Sigmoid colon (tissue), 7 donors: ENCODE data around the gene DENND5B. TPM values are rescaled to one million over a fixed set of nuclear protein-coding genes. Genes with fewer than 3 reads are reported as not detected.

ENCODE experiments used
- DNase-seq: peaks from one replicate; pipeline ENCODE4 v3.0.0-alpha.2; 2019
- H3K27ac ChIP-seq, 4 donors: fragments of 200-600 bp; sonication (generic); one replicate each; pipeline ENCODE4 v1.5.1; 2016 to 2019; ENCODE audit warnings: mild to moderate bottlenecking in 1 of 4
- H3K27me3 ChIP-seq, 3 donors: fragments of 200-600 bp; sonication (generic); one replicate each; pipeline ENCODE4 v1.5.1; 2019; ENCODE audit warnings: mild to moderate bottlenecking in 1 of 3
- H3K36me3 ChIP-seq, 4 donors: fragments of 200-600 bp; sonication (generic); one replicate each; pipeline ENCODE4 v1.5.1; 2016 to 2019
- H3K4me1 ChIP-seq, 4 donors: fragments of 200-600 bp; sonication (generic); one replicate each; pipeline ENCODE4 v1.5.1; 2017 to 2019
- H3K4me3 ChIP-seq, 4 donors: fragments of 200-600 bp; sonication (generic); one replicate each; pipeline ENCODE4 v1.5.1; 2017 to 2019; ENCODE audit warnings: mild to moderate bottlenecking in 2 of 4, moderate library complexity in 1 of 4
- H3K9me3 ChIP-seq, 4 donors: fragments of 200-600 bp in 3 of 4; sonication (generic) in 3 of 4; one replicate each; pipeline versions ENCODE4 v1.5.1 to v1.6.1; 2013 to 2019
- EP300 ChIP-seq, 4 donors: sonication (generic); formaldehyde crosslinking; IDR thresholded peaks; one replicate each; pipeline ENCODE4 v1.6.1; 2017; ENCODE audit warnings: antibody characterized with exemption in 4 of 4
- POLR2A ChIP-seq, 2 donors: fragments of 450-650 bp; IDR thresholded peaks; one replicate each; pipeline ENCODE4 v1.6.1; 2016; ENCODE audit warnings: antibody characterized with exemption in 2 of 2, mild to moderate bottlenecking in 2 of 2, moderate library complexity in 2 of 2
- POLR2AphosphoS5 ChIP-seq, 4 donors: sonication (generic); formaldehyde crosslinking; IDR thresholded peaks; one replicate each; pipeline ENCODE4 v1.6.1; 2017; ENCODE audit warnings: antibody characterized with exemption in 4 of 4
- WGBS, 2 donors: extraction: QIAGEN DNeasy Blood & Tissue Kit; methylation state at CpG; one replicate each; pipeline ENCODE4 v1.1.7; 2013; 5-methylcytosine and 5-hydroxymethylcytosine counted together
- intact Hi-C: fragments of 100-400 bp; cut with DNase I; formaldehyde crosslinking; loops from one replicate; pipeline ENCODE4 v1.15.1; 2023
- polyA plus RNA-seq, 3 donors: library from polyadenylated mRNA; stranded (reverse); fragments of 200-250 nt; gene quantifications; one replicate each; pipeline ENCODE4 v1.2.3, GENCODE V29; 2013
- total RNA-seq, 4 donors: library from RNA; depleted of rRNA; stranded (reverse); fragments of >200 nt; gene quantifications; one replicate each; pipeline ENCODE4 v1.1.0, GENCODE V29; 2016
- TF ChIP-seq, protein P1 (sequence below), 4 experiments: fragments of 450-650 bp in 3 of 4; fragments of 200-600 bp in 1 of 4; IDR thresholded peaks; one replicate each; pipeline ENCODE4 v1.5.1; 2016 to 2019; ENCODE audit warnings: antibody characterized with exemption in 4 of 4, mild to moderate bottlenecking in 3 of 4, moderate library complexity in 2 of 4
- donor health status: healthy with polysubstance abuse.
- donor health status: Bipolar disorder and iron deficiency.
- donor health status: healthy.

Gene DENND5B
- total and polyA plus RNA-seq, 7 donors: 2.4 to 34.3 (median 19.5) TPM

DNA sequence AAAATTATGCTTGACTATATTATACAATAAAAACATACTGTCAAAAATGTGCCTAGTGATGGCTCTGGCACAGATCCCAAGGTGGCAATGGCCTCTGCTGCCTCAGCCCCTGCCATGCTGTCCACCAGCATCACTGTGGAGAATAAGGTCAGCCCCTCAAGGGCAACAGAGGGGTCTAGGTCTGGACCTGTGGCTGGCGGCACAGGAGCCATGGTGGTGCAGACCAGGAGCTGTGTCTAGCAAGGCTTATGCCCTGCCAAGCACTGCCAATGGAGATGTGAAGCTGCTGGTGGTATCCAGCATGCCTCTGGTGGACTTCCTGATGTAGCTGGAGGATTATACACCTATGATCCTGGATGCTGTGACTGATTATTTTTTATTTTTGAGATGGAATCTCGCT is 125.9 kb downstream of the DENND5B start:
- Histone ChIP-seq H3K4me1 (no peaks in the 10 kb centered on the region), H3K27ac (no peak overlapping the region), H3K4me3 (no peak overlapping the region), H3K9me3 (no peaks in the 10 kb centered on the region), H3K36me3 (peaks cover 0 to 3% (median 0%) of the 10 kb centered on the region in 4 donors), H3K27me3 (no peaks in the 10 kb centered on the region)
- intact Hi-C loops: no loop called here
- no peak for DNase-seq
- TF ChIP-seq EP300 (IDR thresholded peaks at IDR 0.05) (no peak), POLR2AphosphoS5 (IDR thresholded peaks at IDR 0.05) (no peak), POLR2A (IDR thresholded peaks at IDR 0.05) (no peak)
- TF ChIP-seq, protein P1, sequence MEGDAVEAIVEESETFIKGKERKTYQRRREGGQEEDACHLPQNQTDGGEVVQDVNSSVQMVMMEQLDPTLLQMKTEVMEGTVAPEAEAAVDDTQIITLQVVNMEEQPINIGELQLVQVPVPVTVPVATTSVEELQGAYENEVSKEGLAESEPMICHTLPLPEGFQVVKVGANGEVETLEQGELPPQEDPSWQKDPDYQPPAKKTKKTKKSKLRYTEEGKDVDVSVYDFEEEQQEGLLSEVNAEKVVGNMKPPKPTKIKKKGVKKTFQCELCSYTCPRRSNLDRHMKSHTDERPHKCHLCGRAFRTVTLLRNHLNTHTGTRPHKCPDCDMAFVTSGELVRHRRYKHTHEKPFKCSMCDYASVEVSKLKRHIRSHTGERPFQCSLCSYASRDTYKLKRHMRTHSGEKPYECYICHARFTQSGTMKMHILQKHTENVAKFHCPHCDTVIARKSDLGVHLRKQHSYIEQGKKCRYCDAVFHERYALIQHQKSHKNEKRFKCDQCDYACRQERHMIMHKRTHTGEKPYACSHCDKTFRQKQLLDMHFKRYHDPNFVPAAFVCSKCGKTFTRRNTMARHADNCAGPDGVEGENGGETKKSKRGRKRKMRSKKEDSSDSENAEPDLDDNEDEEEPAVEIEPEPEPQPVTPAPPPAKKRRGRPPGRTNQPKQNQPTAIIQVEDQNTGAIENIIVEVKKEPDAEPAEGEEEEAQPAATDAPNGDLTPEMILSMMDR (IDR thresholded peaks at IDR 0.05): no peak
- WGBS, 2 donors: 95 to 97% methylated on average over 2 of the region's 2 CpGs

DNA sequence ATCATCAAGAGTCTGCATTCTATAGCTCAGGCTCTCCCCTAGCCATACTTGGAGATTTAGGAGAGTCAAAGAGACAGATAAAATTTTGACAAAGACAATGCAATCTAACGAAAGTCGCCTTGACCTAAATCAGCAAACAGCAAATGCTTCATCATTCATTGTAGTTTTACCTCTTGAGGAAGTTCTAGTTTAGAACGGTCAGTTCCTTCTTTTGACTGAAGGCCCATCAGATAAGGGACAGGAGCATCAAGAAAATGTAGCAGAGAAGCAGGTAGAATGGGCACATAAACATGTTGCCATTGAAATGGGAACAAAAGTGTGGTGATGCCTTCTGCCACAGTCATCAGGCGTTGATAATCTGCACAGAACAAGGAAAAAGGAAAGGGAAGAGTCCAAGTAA is 130.9 kb downstream of the DENND5B start:
- Histone ChIP-seq H3K4me1 (no peaks in the 10 kb centered on the region), H3K36me3 (peaks cover 0 to 7% (median 0%) of the 10 kb centered on the region in 4 donors), H3K27ac (no peak overlapping the region), H3K27me3 (no peaks in the 10 kb centered on the region), H3K4me3 (no peak overlapping the region), H3K9me3 (no peaks in the 10 kb centered on the region)
- 75 to 83% methylated on average over 4 of the region's 4 CpGs for WGBS, 2 donors
- DNase-seq: no peak
- no peak for TF ChIP-seq POLR2AphosphoS5 (IDR thresholded peaks at IDR 0.05)
- no peak for TF ChIP-seq EP300 (IDR thresholded peaks at IDR 0.05)
- no peak for TF ChIP-seq POLR2A (IDR thresholded peaks at IDR 0.05)
- TF ChIP-seq, protein P1 (IDR thresholded peaks at IDR 0.05): no peak
- intact Hi-C loops: no loop called here

DNA sequence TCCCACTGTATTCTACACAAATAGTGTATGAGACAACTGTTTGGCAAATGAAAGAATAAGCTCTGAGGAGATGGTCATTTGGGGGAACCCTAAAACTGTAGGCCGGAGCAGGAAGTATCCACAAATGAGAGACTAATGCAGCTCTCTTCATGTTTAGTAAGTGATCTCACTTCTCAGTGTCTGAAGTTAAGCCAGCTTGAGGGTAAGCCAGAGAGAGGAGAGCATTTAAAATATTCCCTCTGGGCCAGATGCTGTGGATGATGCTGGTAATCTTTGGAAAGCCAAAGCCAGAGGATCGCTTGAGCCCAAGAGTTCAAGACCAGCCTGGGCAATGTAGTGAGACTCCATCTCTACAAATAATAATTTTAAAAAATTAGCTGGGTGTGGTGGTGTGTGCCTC is 134.4 kb downstream of the DENND5B start:
- intact Hi-C loops: no loop called here
- 96% methylated on average over 2 of the region's 2 CpGs for WGBS, 2 donors
- Histone ChIP-seq H3K4me1 (no peaks in the 10 kb centered on the region), H3K4me3 (no peak overlapping the region), H3K27me3 (no peaks in the 10 kb centered on the region), H3K27ac (no peak overlapping the region), H3K9me3 (no peaks in the 10 kb centered on the region), H3K36me3 (peaks cover 0 to 13% (median 0%) of the 10 kb centered on the region in 4 donors)
- TF ChIP-seq POLR2AphosphoS5 (IDR thresholded peaks at IDR 0.05) (no peak), POLR2A (IDR thresholded peaks at IDR 0.05) (no peak), EP300 (IDR thresholded peaks at IDR 0.05) (no peak)
- TF ChIP-seq, protein P1 (IDR thresholded peaks at IDR 0.05): no peak
- DNase-seq: no peak

DNA sequence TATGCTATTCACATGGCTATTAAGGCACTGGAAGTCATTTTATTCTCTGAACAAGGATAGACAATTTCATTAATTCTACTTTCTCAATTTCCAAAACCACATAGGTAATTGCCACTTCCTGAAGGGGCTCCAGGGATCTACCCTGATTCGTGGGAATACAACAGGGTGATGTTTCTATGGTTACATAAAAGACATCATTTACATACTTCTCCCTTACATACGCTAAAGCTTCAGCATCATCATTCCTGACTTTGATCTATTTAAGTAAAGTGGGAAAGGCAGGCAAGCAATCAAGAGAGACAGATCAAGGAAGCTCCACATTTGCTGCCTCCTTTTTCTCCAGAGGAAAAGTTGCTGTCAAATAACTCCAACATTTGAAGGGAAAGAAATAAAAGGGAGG is 146.2 kb downstream of the DENND5B start:
- TF ChIP-seq POLR2A (IDR thresholded peaks at IDR 0.05) (no peak), POLR2AphosphoS5 (IDR thresholded peaks at IDR 0.05) (no peak), EP300 (IDR thresholded peaks at IDR 0.05) (no peak)
- TF ChIP-seq, protein P1 (IDR thresholded peaks at IDR 0.05): no peak
- H3K36me3 ChIP-seq: peaks cover 0 to 20% (median 2%) of the 10 kb centered on the region in 4 donors
- DNase-seq: no peak
- no peaks in the 10 kb centered on the region for H3K4me1 ChIP-seq
- H3K27me3 ChIP-seq: no peaks in the 10 kb centered on the region
- H3K9me3 ChIP-seq: no peaks in the 10 kb centered on the region
- 71 to 75% methylated on average over 2 of the region's 2 CpGs for WGBS, 2 donors
- H3K27ac ChIP-seq: no peak overlapping the region
- H3K4me3 ChIP-seq: no peak overlapping the region
- intact Hi-C loops: no loop called here

DNA sequence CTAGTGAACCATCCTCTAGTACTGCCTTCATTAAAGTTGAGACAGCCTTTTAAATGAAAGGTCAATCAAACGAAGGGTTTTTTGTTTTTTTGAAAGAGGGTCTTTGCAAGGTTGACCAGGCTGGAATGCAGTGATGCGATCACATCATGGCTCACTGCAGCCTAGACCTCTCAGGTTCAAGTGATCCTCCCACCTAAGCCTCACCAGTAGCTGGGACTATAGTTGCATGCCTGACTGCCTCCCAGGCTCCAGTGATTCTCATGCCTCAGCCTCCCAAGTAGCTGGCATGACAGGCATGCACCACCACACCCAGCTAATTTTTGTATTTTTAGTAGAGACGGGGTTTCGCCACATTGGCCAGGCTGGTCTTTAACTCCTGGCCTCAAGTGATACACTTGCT is 150.3 kb downstream of the DENND5B start:
- Histone ChIP-seq H3K4me3 (no peak overlapping the region), H3K27ac (no peak overlapping the region), H3K9me3 (no peaks in the 10 kb centered on the region), H3K4me1 (no peaks in the 10 kb centered on the region), H3K27me3 (no peaks in the 10 kb centered on the region), H3K36me3 (peaks cover 0 to 7% (median 0%) of the 10 kb centered on the region in 4 donors)
- TF ChIP-seq, protein P1 (IDR thresholded peaks at IDR 0.05): no peak
- TF ChIP-seq POLR2A (IDR thresholded peaks at IDR 0.05) (no peak), POLR2AphosphoS5 (IDR thresholded peaks at IDR 0.05) (no peak), EP300 (IDR thresholded peaks at IDR 0.05) (no peak)
- intact Hi-C loops: no loop called here
- no peak for DNase-seq
- WGBS, 2 donors: 83 to 94% methylated on average over 4 of the region's 4 CpGs
